Activated naive CD4-positive, alpha-beta T cell treated with anti-CD3 and anti-CD28 coated beads, Interleukin-2, amount 50 U/mL, for 16 hours (primary cell): Measurements from ENCODE around the gene TRIM24.
"Not testable (repeated sequence)": the region's sequence is repeated elsewhere in the genome, so short reads cannot be mapped to it uniquely, and the experiment has no call there.

Experiments used
- DNase-seq: peaks from one replicate; pipeline ENCODE4 v3.0.0-alpha.2; 2020

The TRIM24 gene

GRCh38 chr7:138460176-138460648 is at the start of gene TRIM24:
Gene TRIM24 (plus strand): TSS chr7:138460259. CDS start chr7:138460549, 290 bp downstream.
- DNase-seq, result no peak

GRCh38 chr7:138412077-138412476 is 48.0 kb upstream of the TRIM24 start:
- not testable (repeated sequence) for DNase-seq

GRCh38 chr7:138412921-138413320 is 47.1 kb upstream of the TRIM24 start:
- DNase-seq, result not testable (repeated sequence)

- DNase-seq, result no peak
Observed at GRCh38 chr7:138417078-138417700, 42.9 kb upstream of the TRIM24 start.

- DNase-seq, result no peak
Observed at GRCh38 chr7:138417764-138418163, 42.3 kb upstream of the TRIM24 start.

GRCh38 chr7:138418403-138418802 is 41.7 kb upstream of the TRIM24 start:
- DNase-seq, result not testable (repeated sequence)

- DNase-seq, result no peak
Observed at GRCh38 chr7:138425026-138425425, 35.0 kb upstream of the TRIM24 start.

- DNase-seq, result no peak
Observed at GRCh38 chr7:138429577-138430250, 30.3 kb upstream of the TRIM24 start.

GRCh38 chr7:138431517-138431916 is 28.5 kb upstream of the TRIM24 start:
- no peak for DNase-seq

GRCh38 chr7:138433583-138434443 is 26.2 kb upstream of the TRIM24 start:
- DNase-seq, result no peak

GRCh38 chr7:138434597-138435019 is 25.5 kb upstream of the TRIM24 start:
- no peak for DNase-seq

- DNase-seq, result no peak
Observed at GRCh38 chr7:138435231-138435919, 24.7 kb upstream of the TRIM24 start.

GRCh38 chr7:138436388-138436787 is 23.7 kb upstream of the TRIM24 start:
- no peak for DNase-seq

GRCh38 chr7:138440460-138440859 is 19.6 kb upstream of the TRIM24 start:
- DNase-seq, result no peak

GRCh38 chr7:138442822-138443221 is 17.2 kb upstream of the TRIM24 start:
- DNase-seq, result no peak

GRCh38 chr7:138449580-138449979 is 10.5 kb upstream of the TRIM24 start:
- DNase-seq, result peak; percentile 42

GRCh38 chr7:138455609-138456008 is 4.5 kb upstream of the TRIM24 start:
- DNase-seq, result no peak

GRCh38 chr7:138456220-138456619 is 3.8 kb upstream of the TRIM24 start:
- no peak for DNase-seq

GRCh38 chr7:138458576-138459412 is 1.3 kb upstream of the TRIM24 start:
- DNase-seq, result no peak

GRCh38 chr7:138459413-138460175 is 465 bp upstream of the TRIM24 start:
- DNase-seq, result peak; percentile 97
